Mesendoderm (in vitro differentiated cells): ENCODE data around the gene RGCC.
A peak's percentile ranks its signal among the peaks of the same experiment; 100 is the strongest.

ENCODE experiments used
- DNase-seq: peaks from one replicate; pipeline ENCODE4 v3.0.0; 2013
- H2AK5ac ChIP-seq: 2 replicates; pipeline ENCODE4 v1.6.1; 2013; ENCODE audit warnings: low read length, inconsistent platforms
- H2BK120ac ChIP-seq: 2 replicates; pipeline ENCODE4 v1.6.1; 2013; ENCODE audit warnings: low read depth, mild to moderate bottlenecking, low read length, moderate library complexity, mixed read lengths
- H2BK15ac ChIP-seq: replicated peaks from 2 replicates; pipeline ENCODE4 v1.6.1; 2013; ENCODE audit warnings: low read depth, mild to moderate bottlenecking, moderate library complexity
- H2BK5ac ChIP-seq: 2 replicates; pipeline ENCODE4 v1.6.1; 2013; ENCODE audit warnings: low read length, inconsistent platforms
- H3K18ac ChIP-seq: 2 replicates; pipeline ENCODE4 v1.6.1; 2013; ENCODE audit warnings: mild to moderate bottlenecking, low read length, mixed read lengths
- H3K23ac ChIP-seq: one replicate; pipeline ENCODE4 v1.6.1; 2013; ENCODE audit warnings: low read length
- H3K27ac ChIP-seq: 2 replicates; pipeline ENCODE4 v1.5.1; 2013; ENCODE audit warnings: low read depth, mild to moderate bottlenecking, inconsistent platforms, low read length, moderate library complexity
- H3K27me3 ChIP-seq: 2 replicates; pipeline ENCODE4 v1.6.1; 2013; ENCODE audit warnings: low read length, control low read depth, mild to moderate bottlenecking, inconsistent platforms; ENCODE audit not compliant: insufficient read depth, poor library complexity
- H3K36me3 ChIP-seq: 2 replicates; pipeline ENCODE4 v1.6.1; 2013; ENCODE audit warnings: low read length, inconsistent platforms; ENCODE audit not compliant: control insufficient read depth, insufficient read depth
- H3K4ac ChIP-seq: one replicate; pipeline ENCODE4 v1.6.1; 2013; ENCODE audit warnings: low read depth, mild to moderate bottlenecking, low read length, moderate library complexity
- H3K4me1 ChIP-seq: 2 replicates; pipeline ENCODE4 v1.6.1; 2013; ENCODE audit warnings: low read depth, low read length, inconsistent platforms; ENCODE audit not compliant: control insufficient read depth
- H3K4me2 ChIP-seq: 2 replicates; pipeline ENCODE4 v1.6.1; 2013; ENCODE audit warnings: low read length
- H3K4me3 ChIP-seq: 2 replicates; pipeline ENCODE4 v1.5.1; 2013; ENCODE audit warnings: mild to moderate bottlenecking, low read length
- H3K56ac ChIP-seq: one replicate; pipeline ENCODE4 v1.6.1; 2013; ENCODE audit warnings: low read length
- H3K79me1 ChIP-seq: 2 replicates; pipeline ENCODE4 v1.6.1; 2013; ENCODE audit warnings: low read length, inconsistent platforms
- H3K79me2 ChIP-seq: 2 replicates; pipeline ENCODE4 v1.6.1; 2013; ENCODE audit warnings: mild to moderate bottlenecking, low read length; ENCODE audit not compliant: control insufficient read depth, insufficient read depth
- H3K9ac ChIP-seq: 2 replicates; pipeline ENCODE4 v1.6.1; 2013; ENCODE audit warnings: low read length, inconsistent platforms
- H4K5ac ChIP-seq: one replicate; pipeline ENCODE4 v1.6.1; 2013; ENCODE audit warnings: low read length
- H4K8ac ChIP-seq: one replicate; pipeline ENCODE4 v1.6.1; 2013; ENCODE audit warnings: low read depth, mild to moderate bottlenecking, control low read depth, low read length, moderate library complexity
- WGBS: extraction: QIAGEN DNeasy Blood & Tissue Kit; methylation state at CpG from one replicate; pipeline ENCODE4 v1.1.7; 2013; ENCODE audit warnings: low lambda C conversion rate, missing lambda C conversion rate; ENCODE audit not compliant: insufficient coverage; ENCODE audit errors: extremely low coverage; 5-methylcytosine and 5-hydroxymethylcytosine counted together

The RGCC gene

DNA sequence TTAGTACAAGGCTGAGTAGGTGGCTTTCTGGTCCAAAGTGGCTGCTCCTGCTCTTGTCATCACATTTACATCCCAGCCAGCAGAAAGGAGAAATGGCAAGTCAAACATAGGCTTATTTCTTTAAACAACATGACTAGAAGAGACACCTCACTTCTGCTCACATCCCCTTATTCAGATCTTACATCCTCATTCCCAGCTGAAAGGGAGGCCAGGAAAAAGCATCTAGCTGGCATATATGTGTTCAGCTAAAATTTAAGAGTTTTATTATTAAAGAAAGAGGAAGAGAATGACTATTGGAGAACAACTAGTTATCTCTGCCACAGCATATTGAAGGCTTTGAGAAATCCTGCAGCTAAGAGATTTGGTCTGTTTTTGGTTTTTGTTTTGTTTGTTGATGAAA, 34.1 kb downstream of the RGCC start:
- Histone ChIP-seq H2BK15ac (no peak overlapping the region), H4K5ac (no peak overlapping the region), H3K27me3 (no peaks in the 10 kb centered on the region), H3K4me3 (no peak overlapping the region), H2BK5ac (no peak overlapping the region), H4K8ac (no peak overlapping the region), H2AK5ac (no peak overlapping the region), H3K56ac (no peak overlapping the region), H2BK120ac (no peak overlapping the region), H3K9ac (no peak overlapping the region), H3K79me1 (no peaks in the 10 kb centered on the region), H3K36me3 (no peaks in the 10 kb centered on the region), H3K4me2 (no peak overlapping the region), H3K4ac (no peak overlapping the region), H3K27ac (no peak overlapping the region), H3K23ac (no peak overlapping the region), H3K18ac (no peak overlapping the region), H3K79me2 (no peaks in the 10 kb centered on the region), H3K4me1 (no peaks in the 10 kb centered on the region)
- no peak for DNase-seq

- Histone ChIP-seq H4K8ac (no peak overlapping the region), H3K79me2 (no peaks in the 10 kb centered on the region), H2BK120ac (no peak overlapping the region), H3K4me2 (no peak overlapping the region), H3K23ac (no peak overlapping the region), H2AK5ac (no peak overlapping the region), H3K4ac (no peak overlapping the region), H3K4me1 (no peaks in the 10 kb centered on the region), H4K5ac (no peak overlapping the region), H3K27me3 (no peaks in the 10 kb centered on the region), H3K27ac (no peak overlapping the region), H2BK5ac (no peak overlapping the region), H3K36me3 (no peaks in the 10 kb centered on the region), H2BK15ac (no peak overlapping the region), H3K18ac (no peak overlapping the region), H3K9ac (no peak overlapping the region), H3K79me1 (no peaks in the 10 kb centered on the region), H3K4me3 (no peak overlapping the region), H3K56ac (no peak overlapping the region)
- DNase-seq: no peak
- WGBS: no CpG with 5 or more reads among the region's 4 CpGs
These were observed 35.3 kb downstream of the RGCC start for GRCh38 chr13:41492432-41493260.

- Histone ChIP-seq H4K8ac (no peak overlapping the region), H3K79me2 (no peaks in the 10 kb centered on the region), H3K23ac (no peak overlapping the region), H2BK120ac (no peak overlapping the region), H3K36me3 (no peaks in the 10 kb centered on the region), H2AK5ac (no peak overlapping the region), H3K9ac (no peak overlapping the region), H3K4me1 (no peaks in the 10 kb centered on the region), H3K4me3 (no peak overlapping the region), H2BK15ac (no peak overlapping the region), H3K18ac (no peak overlapping the region), H3K4me2 (no peak overlapping the region), H4K5ac (no peak overlapping the region), H3K27ac (no peak overlapping the region), H3K79me1 (no peaks in the 10 kb centered on the region), H3K56ac (no peak overlapping the region), H2BK5ac (no peak overlapping the region), H3K4ac (no peak overlapping the region), H3K27me3 (no peaks in the 10 kb centered on the region)
- WGBS: no CpG with 5 or more reads among the region's 6 CpGs
- DNase-seq: no peak
These were observed 36.9 kb downstream of the RGCC start for GRCh38 chr13:41494202-41494601.

- Histone ChIP-seq H3K79me1 (no peaks in the 10 kb centered on the region), H4K8ac (no peak overlapping the region), H2BK5ac (no peak overlapping the region), H3K79me2 (no peaks in the 10 kb centered on the region), H3K9ac (no peak overlapping the region), H3K23ac (no peak overlapping the region), H2BK15ac (no peak overlapping the region), H3K4ac (no peak overlapping the region), H3K4me2 (no peak overlapping the region), H3K4me3 (no peak overlapping the region), H2AK5ac (no peak overlapping the region), H4K5ac (no peak overlapping the region), H3K18ac (no peak overlapping the region), H3K4me1 (no peaks in the 10 kb centered on the region), H3K56ac (no peak overlapping the region), H3K27me3 (no peaks in the 10 kb centered on the region), H2BK120ac (no peak overlapping the region), H3K36me3 (no peaks in the 10 kb centered on the region), H3K27ac (no peak overlapping the region)
- no CpG with 5 or more reads among the region's 5 CpGs for WGBS
- DNase-seq: no peak
These were observed 37.7 kb downstream of the RGCC start for GRCh38 chr13:41495044-41495443.

DNA sequence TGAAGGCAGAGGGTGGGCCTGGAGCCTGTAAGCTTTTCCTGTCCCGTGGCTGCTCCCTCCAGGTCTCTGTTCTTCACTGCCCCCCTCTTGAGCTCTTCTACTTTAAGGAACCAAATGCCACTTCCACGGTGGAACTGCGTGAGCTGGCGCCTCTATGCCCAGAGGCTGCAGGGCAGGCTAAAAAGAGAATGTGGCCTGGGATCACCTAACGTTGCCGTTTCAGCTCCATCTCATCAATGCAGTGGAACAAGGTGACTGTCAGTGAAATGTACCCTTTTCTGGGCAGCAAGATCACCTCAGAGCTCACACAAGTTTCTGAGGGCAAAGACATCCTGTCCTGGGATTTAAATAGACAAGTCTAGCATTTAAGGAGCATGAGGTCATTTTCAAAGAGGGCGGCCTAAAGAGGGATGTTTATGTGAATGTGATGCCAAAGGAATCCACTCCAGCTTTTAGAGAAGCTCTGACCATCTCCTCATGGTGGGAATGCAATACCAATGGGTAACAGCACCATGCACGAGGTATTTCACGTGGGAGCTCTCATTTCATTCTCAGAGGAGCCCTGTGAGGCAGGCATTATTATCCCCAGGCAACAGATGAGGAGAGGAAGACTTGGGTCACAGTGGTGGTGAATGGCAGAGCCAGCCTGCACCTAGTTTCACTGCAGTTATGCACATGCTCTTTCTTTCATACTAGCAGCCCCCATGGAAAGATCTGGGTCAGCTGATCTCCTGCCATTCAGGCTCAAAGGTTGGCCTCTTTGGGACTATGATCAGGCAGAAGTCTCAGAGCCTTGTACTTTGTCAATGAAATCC, 39.3 kb downstream of the RGCC start:
- Histone ChIP-seq H3K56ac (no peak overlapping the region), H3K23ac (no peak overlapping the region), H3K36me3 (no peaks in the 10 kb centered on the region), H4K8ac (no peak overlapping the region), H2AK5ac (no peak overlapping the region), H3K4me2 (no peak overlapping the region), H3K4me1 (no peaks in the 10 kb centered on the region), H3K4me3 (no peak overlapping the region), H3K18ac (no peak overlapping the region), H3K27me3 (no peaks in the 10 kb centered on the region), H2BK5ac (no peak overlapping the region), H3K4ac (no peak overlapping the region), H4K5ac (no peak overlapping the region), H2BK120ac (no peak overlapping the region), H3K9ac (no peak overlapping the region), H3K27ac (no peak overlapping the region), H2BK15ac (no peak overlapping the region), H3K79me2 (no peaks in the 10 kb centered on the region), H3K79me1 (no peaks in the 10 kb centered on the region)
- WGBS: no CpG with 5 or more reads among the region's 9 CpGs
- peak; percentile 51 for DNase-seq
